Endothelial cell of umbilical vein (primary cell): ENCODE results near the gene PTRH1.

Source experiments
- JUN ChIP-seq: IDR thresholded peaks from 2 replicates; pipeline ENCODE4 v1.6.1; 2011; ENCODE audit warnings: borderline replicate concordance, low read depth; ENCODE audit not compliant: insufficient read length, insufficient read depth
- POLR2A ChIP-seq: IDR thresholded peaks from 2 replicates; pipeline ENCODE4 v1.6.1; 2012; ENCODE audit warnings: low read depth, mild to moderate bottlenecking, control low read depth, low read length
- TF ChIP-seq, protein P1 (sequence below), 2 donors: IDR thresholded peaks; 1 replicate in 1 of 2; 2 replicates in 1 of 2; pipeline ENCODE4 v1.5.1; 2011; ENCODE audit warnings: low read length in 2 of 2, mild to moderate bottlenecking in 2 of 2, moderate library complexity in 2 of 2, control low read depth in 1 of 2, inconsistent platforms in 1 of 2, low read depth in 1 of 2; ENCODE audit not compliant: insufficient read depth in 1 of 2; ENCODE audit errors: extremely low read depth in 1 of 2

DNA sequence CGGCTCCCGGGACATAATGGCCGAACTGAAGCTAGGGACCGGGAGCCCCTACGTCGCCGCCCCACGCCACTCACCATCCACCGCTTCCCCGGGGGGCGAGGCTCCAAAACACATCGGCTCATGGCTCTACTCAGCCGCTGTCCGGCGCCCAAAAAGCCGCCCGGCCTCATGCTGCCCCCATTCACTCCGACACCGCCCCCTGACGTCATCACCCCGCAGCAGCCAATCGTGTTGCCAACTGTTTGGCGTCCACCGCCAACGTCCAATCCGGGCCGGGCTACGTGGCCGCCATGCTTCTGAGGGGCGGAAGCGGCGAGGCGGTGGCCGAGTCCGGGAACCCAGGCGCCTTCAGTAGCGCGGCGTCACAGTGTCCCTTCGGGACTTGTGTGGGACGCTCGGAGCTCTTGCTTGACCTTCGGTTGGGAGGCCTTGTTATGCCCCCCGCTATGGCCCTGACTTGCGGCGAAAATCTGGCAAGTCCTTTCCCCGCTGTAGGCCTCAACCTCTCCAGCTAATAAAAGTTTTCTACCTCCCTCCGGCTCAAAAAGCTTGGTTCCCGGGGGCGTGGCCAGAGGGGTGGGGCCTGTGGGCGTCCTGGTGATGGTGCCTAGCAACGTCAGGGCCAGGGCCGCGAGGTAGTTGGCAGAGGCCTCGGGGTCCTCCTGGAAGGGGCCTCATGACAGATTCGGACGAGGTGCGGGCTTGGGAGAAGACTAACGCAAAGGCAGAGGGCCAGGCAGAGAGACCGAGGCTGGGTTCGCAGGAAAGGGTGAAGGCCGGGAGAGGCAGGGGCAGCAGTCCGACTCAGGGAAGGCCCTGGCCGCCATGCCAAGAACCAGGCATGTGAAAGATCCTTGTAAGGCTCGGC lies at the start of gene PTRH1, which contains the start of gene TTC16:
- TF ChIP-seq, protein P1, sequence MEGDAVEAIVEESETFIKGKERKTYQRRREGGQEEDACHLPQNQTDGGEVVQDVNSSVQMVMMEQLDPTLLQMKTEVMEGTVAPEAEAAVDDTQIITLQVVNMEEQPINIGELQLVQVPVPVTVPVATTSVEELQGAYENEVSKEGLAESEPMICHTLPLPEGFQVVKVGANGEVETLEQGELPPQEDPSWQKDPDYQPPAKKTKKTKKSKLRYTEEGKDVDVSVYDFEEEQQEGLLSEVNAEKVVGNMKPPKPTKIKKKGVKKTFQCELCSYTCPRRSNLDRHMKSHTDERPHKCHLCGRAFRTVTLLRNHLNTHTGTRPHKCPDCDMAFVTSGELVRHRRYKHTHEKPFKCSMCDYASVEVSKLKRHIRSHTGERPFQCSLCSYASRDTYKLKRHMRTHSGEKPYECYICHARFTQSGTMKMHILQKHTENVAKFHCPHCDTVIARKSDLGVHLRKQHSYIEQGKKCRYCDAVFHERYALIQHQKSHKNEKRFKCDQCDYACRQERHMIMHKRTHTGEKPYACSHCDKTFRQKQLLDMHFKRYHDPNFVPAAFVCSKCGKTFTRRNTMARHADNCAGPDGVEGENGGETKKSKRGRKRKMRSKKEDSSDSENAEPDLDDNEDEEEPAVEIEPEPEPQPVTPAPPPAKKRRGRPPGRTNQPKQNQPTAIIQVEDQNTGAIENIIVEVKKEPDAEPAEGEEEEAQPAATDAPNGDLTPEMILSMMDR (IDR thresholded peaks at IDR 0.05; ENCODE audit: extremely low read depth in 1 of 2, insufficient read depth in 1 of 2, low read depth in 1 of 2, low read length in 2 of 2): no peak
- TF ChIP-seq JUN (no peak), POLR2A (no peak)
